Fibroblast of lung (primary cell): ENCODE measurements around the gene CHST13.

Source experiments
- CTCF ChIP-seq, 2 donors: IDR thresholded peaks in 1 of 2; conservative IDR thresholded peaks in 1 of 2; 1 replicate in 1 of 2; 2 replicates in 1 of 2; pipeline ENCODE4 v1.5.1; 2011 to 2012; ENCODE audit warnings: low read length in 2 of 2, control low read depth in 1 of 2, inconsistent platforms in 1 of 2, low read depth in 1 of 2, mild to moderate bottlenecking in 1 of 2
- EZH2 ChIP-seq: IDR thresholded peaks from 2 replicates; pipeline ENCODE4 v1.5.1; 2012; ENCODE audit warnings: low read length, control low read depth, mild to moderate bottlenecking; ENCODE audit errors: missing control alignments

GRCh38 chr3:126503701-126504100, 20.3 kb upstream of the CHST13 start:
- TF ChIP-seq EZH2 = no peak
- TF ChIP-seq CTCF (conservative IDR thresholded peaks at IDR 0.05 in 1 of 2, IDR thresholded peaks at IDR 0.05 in 1 of 2; ENCODE audit: low read depth in 1 of 2, low read length in 2 of 2) = no peak
